ENCODE measurements around the gene COX7C. TPM values are rescaled to one million over a fixed set of nuclear protein-coding genes. Genes with fewer than 3 reads are reported as not detected.

Gene COX7C
- total and polyA plus RNA-seq, 2 experiments from 2014 or later, result 842 to 4,717 TPM

DNA sequence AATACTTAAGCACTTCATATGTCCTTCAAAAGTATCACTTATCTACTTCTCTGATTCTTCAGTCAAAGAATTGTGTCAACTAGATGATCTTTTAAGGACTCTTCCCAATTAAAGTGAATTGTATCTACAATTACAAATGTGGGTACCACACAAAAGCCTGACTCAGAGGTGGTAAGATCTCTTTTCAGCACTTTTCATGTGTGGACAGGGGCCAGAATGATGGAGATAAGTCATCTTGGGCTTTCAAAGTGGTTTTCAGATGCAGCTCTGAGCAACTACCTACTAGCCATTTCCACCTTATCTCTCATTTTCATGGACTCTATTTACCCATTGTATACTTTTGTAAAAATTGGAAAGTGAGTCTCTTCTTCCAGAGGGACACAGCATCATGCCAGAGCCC lies 8.4 kb downstream of the COX7C start:
- H3K9me3 Mint-ChIP-seq, result no peaks in the 10 kb centered on the region
- Histone ChIP-seq H3K36me3 (ENCODE audit: insufficient read depth) (peaks cover 7% of the 10 kb centered on the region; the same call in 1 of the 2 replicates), H3K27ac (ENCODE audit: low read depth) (no peak overlapping the region), H3K4me1 (ENCODE audit: insufficient read depth) (peaks cover 5% of the 10 kb centered on the region; the same call in 1 of the 2 replicates), H2AFZ (no peak overlapping the region), H3K4me2 (no peak overlapping the region), H4K20me1 (replicated peaks; ENCODE audit: insufficient read depth) (no peaks in the 10 kb centered on the region), H3K79me2 (replicated peaks; ENCODE audit: insufficient read depth) (no peaks in the 10 kb centered on the region), H3K4me3 (no peak overlapping the region), H3K9me2 (ENCODE audit: insufficient read depth) (no peaks in the 10 kb centered on the region), H3F3A (replicated peaks; ENCODE audit: low read depth) (peaks cover 6% of the 10 kb centered on the region; the same call in 1 of the 2 replicates), H3K27me3 (ENCODE audit: insufficient read depth) (no peaks in the 10 kb centered on the region)
- TF ChIP-seq ZNF331 (CRISPR knock-in tag; IDR thresholded peaks at IDR 0.05; ENCODE audit: low read depth), result no peak
- TF ChIP-seq, protein P1, sequence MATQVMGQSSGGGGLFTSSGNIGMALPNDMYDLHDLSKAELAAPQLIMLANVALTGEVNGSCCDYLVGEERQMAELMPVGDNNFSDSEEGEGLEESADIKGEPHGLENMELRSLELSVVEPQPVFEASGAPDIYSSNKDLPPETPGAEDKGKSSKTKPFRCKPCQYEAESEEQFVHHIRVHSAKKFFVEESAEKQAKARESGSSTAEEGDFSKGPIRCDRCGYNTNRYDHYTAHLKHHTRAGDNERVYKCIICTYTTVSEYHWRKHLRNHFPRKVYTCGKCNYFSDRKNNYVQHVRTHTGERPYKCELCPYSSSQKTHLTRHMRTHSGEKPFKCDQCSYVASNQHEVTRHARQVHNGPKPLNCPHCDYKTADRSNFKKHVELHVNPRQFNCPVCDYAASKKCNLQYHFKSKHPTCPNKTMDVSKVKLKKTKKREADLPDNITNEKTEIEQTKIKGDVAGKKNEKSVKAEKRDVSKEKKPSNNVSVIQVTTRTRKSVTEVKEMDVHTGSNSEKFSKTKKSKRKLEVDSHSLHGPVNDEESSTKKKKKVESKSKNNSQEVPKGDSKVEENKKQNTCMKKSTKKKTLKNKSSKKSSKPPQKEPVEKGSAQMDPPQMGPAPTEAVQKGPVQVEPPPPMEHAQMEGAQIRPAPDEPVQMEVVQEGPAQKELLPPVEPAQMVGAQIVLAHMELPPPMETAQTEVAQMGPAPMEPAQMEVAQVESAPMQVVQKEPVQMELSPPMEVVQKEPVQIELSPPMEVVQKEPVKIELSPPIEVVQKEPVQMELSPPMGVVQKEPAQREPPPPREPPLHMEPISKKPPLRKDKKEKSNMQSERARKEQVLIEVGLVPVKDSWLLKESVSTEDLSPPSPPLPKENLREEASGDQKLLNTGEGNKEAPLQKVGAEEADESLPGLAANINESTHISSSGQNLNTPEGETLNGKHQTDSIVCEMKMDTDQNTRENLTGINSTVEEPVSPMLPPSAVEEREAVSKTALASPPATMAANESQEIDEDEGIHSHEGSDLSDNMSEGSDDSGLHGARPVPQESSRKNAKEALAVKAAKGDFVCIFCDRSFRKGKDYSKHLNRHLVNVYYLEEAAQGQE (IDR thresholded peaks at IDR 0.05; ENCODE audit: unreplicated experiment), result peak; percentile 65
- no peak for DNase-seq (ENCODE audit: low spot score)
- peaks cover 20% of the 10 kb centered on the region for H3K36me3 Mint-ChIP-seq (ENCODE audit: low read depth)
- peaks cover 12% of the 10 kb centered on the region for H3K4me1 Mint-ChIP-seq
- no peak for ATAC-seq
- no peak overlapping the region for H3K27ac Mint-ChIP-seq
- H3K4me3 Mint-ChIP-seq, result no peak overlapping the region
- peaks cover 3% of the 10 kb centered on the region for H3K27me3 Mint-ChIP-seq (ENCODE audit: insufficient read depth, low read depth, poor library complexity)

DNA sequence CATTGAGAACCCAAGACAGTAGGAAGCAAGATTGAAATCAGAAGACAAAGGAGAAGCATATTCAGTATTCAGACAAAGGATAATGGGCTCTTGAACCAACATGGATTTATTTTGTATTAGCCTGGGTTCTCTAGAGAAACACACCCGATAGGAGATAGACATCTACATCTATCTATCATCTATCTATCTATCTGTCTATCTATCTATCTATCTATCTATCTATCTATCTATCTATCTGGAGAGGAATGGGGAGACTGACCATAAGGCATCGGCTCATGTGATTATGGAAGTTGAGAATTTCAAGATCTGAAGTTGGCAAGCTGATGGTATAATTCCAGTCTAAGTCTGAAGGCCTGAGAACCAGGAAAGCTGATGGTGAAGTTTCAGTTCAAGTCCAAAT lies 13.4 kb downstream of the COX7C start:
- no peaks in the 10 kb centered on the region for H3K27me3 Mint-ChIP-seq (ENCODE audit: insufficient read depth, low read depth, poor library complexity)
- no peak for ATAC-seq
- H4K20me1 ChIP-seq (replicated peaks; ENCODE audit: insufficient read depth), result no peaks in the 10 kb centered on the region

DNA sequence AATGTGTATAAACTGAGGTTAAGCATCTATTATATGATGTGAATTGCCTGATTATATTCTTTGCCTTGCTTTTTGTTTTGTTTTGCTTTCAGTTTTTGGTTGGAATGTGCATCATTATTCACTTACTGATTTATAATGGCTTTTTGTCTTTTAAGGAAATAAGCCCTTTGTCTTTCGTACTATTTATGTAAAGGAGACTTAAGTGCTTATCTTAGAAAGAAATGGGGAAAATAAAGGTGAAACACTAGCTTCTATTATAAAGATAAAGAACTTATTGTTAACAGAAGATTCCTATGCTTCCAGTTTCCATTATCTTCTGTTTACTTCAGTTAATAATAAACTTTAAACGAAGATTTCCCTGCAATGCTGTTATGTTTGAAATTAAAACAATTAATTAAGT lies 23.3 kb downstream of the COX7C start:
- Mint-ChIP-seq H3K36me3 (ENCODE audit: low read depth) (no peaks in the 10 kb centered on the region), H3K4me1 (peaks cover 63% of the 10 kb centered on the region), H3K4me3 (no peak overlapping the region), H3K27ac (peak overlapping the region; percentile 92), H3K9me3 (no peaks in the 10 kb centered on the region), H3K27me3 (ENCODE audit: insufficient read depth, low read depth, poor library complexity) (peaks cover 2% of the 10 kb centered on the region)
- peaks cover 67% of the 10 kb centered on the region for H3K4me1 ChIP-seq (ENCODE audit: insufficient read depth)
- no peak overlapping the region for H2AFZ ChIP-seq
- no peaks in the 10 kb centered on the region for H4K20me1 ChIP-seq (replicated peaks; ENCODE audit: insufficient read depth)
- no peaks in the 10 kb centered on the region for H3K79me2 ChIP-seq (replicated peaks; ENCODE audit: insufficient read depth)
- H3K4me2 ChIP-seq, result peak overlapping the region; percentile 6
- no peaks in the 10 kb centered on the region for H3K36me3 ChIP-seq (ENCODE audit: insufficient read depth)
- H3F3A ChIP-seq (replicated peaks; ENCODE audit: low read depth), result no peaks in the 10 kb centered on the region; the same call in 1 of the 2 replicates
- H3K4me3 ChIP-seq, result no peak overlapping the region
- ATAC-seq, result no peak
- DNase-seq (ENCODE audit: low spot score), result peak; percentile 40
- peak overlapping the region; percentile 80 for H3K27ac ChIP-seq (ENCODE audit: low read depth)
- TF ChIP-seq, protein P2, sequence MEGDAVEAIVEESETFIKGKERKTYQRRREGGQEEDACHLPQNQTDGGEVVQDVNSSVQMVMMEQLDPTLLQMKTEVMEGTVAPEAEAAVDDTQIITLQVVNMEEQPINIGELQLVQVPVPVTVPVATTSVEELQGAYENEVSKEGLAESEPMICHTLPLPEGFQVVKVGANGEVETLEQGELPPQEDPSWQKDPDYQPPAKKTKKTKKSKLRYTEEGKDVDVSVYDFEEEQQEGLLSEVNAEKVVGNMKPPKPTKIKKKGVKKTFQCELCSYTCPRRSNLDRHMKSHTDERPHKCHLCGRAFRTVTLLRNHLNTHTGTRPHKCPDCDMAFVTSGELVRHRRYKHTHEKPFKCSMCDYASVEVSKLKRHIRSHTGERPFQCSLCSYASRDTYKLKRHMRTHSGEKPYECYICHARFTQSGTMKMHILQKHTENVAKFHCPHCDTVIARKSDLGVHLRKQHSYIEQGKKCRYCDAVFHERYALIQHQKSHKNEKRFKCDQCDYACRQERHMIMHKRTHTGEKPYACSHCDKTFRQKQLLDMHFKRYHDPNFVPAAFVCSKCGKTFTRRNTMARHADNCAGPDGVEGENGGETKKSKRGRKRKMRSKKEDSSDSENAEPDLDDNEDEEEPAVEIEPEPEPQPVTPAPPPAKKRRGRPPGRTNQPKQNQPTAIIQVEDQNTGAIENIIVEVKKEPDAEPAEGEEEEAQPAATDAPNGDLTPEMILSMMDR (conservative IDR thresholded peaks at IDR 0.05; ENCODE audit: low read depth in 2 of 2), result no peak
- TF ChIP-seq ZNF114 (CRISPR knock-in tag; IDR thresholded peaks at IDR 0.05) (no peak), NANOG (IDR thresholded peaks at IDR 0.05; ENCODE audit: borderline replicate concordance) (peak; percentile 87)
- no peaks in the 10 kb centered on the region for H3K27me3 ChIP-seq (ENCODE audit: insufficient read depth)
- no peaks in the 10 kb centered on the region for H3K9me2 ChIP-seq (ENCODE audit: insufficient read depth)

More for the DNA sequence above, 13.4 kb downstream of the COX7C start:
- H3K9me2 ChIP-seq (ENCODE audit: insufficient read depth), result no peaks in the 10 kb centered on the region
- no peak overlapping the region for H3K27ac Mint-ChIP-seq
- H3K79me2 ChIP-seq (replicated peaks; ENCODE audit: insufficient read depth), result no peaks in the 10 kb centered on the region
- DNase-seq (ENCODE audit: low spot score), result no peak
- TF ChIP-seq POLR2AphosphoS5 (IDR thresholded peaks at IDR 0.05; ENCODE audit: low read depth), result no peak
- H3K27ac ChIP-seq (ENCODE audit: low read depth), result no peak overlapping the region
- H3K4me2 ChIP-seq, result no peak overlapping the region
- H3K4me1 ChIP-seq (ENCODE audit: insufficient read depth), result peaks cover 23% of the 10 kb centered on the region
- no peak overlapping the region for H3K4me3 ChIP-seq
- no peak overlapping the region for H3K4me3 Mint-ChIP-seq
- H3K36me3 ChIP-seq (ENCODE audit: insufficient read depth), result no peaks in the 10 kb centered on the region
- no peaks in the 10 kb centered on the region for H3K9me3 Mint-ChIP-seq
- no peaks in the 10 kb centered on the region for H3F3A ChIP-seq (replicated peaks; ENCODE audit: low read depth)
- H3K36me3 Mint-ChIP-seq (ENCODE audit: low read depth), result no peaks in the 10 kb centered on the region
- peak overlapping the region; percentile 56; the same call in 1 of the 2 replicates for H2AFZ ChIP-seq
- H3K27me3 ChIP-seq (ENCODE audit: insufficient read depth), result no peaks in the 10 kb centered on the region
- H3K4me1 Mint-ChIP-seq, result peaks cover 18% of the 10 kb centered on the region
